HT1080 (cell line): ENCODE results near the gene PPP6C. TPM values are rescaled to one million over a fixed set of nuclear protein-coding genes. Genes with fewer than 3 reads are reported as not detected.
"Not testable (repeated sequence)": the region's sequence is repeated elsewhere in the genome, so short reads cannot be mapped to it uniquely, and the experiment has no call there.

Experiments
- DNase-seq: peaks from one replicate; pipeline ENCODE4 v3.0.0-alpha.2; 2015; ENCODE audit warnings: low read depth
- polyA plus RNA-seq, 2 experiments: library from polyadenylated mRNA; depleted of rRNA; stranded (reverse); fragments of >200 nt; gene quantifications; 2 replicates each; pipeline ENCODE4 v1.2.3, GENCODE V29; 2015
- total RNA-seq: library from RNA; depleted of rRNA; stranded (reverse); fragments of >200 nt; shearing (Covaris generic); gene quantifications from 2 replicates; pipeline ENCODE4 v1.2.3, GENCODE V29; 2014; rRNA removed

Gene PPP6C
- total RNA-seq: 27.0 and 32.2 TPM in 2 replicates
- 40.0 and 47.3 TPM in 2 replicates for polyA plus RNA-seq (2015; cell fraction: cytosol; rRNA removed)
- polyA plus RNA-seq (2015; cell fraction: nucleus; rRNA removed): 24.5 and 27.2 TPM in 2 replicates

DNA sequence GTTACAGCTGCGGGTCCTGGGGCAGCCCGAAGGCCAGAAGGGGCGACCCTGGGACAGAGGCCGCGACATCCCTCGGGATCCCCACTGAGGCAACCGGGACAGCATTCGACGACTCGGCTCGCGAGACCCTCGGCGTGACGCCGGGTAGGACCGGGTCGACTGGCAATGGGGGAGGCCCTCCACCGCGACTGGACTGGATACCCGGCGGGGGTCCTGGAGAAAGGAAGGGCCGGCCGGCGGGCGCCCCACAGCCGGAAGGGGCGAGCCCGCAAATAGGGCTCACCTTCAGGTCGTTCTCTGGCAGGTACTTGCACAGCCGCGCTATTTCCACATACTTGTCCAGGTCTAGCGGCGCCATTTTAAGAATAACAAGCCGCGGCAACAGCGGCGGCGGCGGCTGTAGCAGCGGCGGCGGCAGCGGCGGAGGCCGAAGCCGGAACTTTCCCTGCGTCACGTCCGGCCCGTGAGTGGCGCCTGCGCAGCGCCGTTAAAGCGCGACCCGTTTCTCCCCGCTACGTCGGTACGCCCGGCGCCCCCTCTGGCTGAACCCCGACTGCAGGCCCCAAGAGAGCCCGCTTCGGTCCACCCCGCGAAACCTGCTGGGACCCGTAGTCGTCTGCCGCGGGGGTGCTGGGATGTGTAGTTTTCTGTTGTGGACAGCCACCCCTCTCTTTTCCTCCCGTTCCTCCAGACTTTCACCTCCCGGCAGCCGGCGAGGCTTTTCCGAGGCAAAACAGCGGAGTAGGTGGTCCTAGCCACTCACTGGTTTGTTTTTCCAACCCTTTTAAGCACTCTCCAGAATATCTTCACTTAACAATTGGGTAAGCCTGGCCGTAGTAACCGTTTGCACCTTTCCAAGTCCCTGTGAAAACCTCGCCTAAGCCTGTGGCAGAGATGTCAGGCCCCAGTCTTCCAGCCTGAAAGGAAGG is at the start of gene PPP6C:
Gene PPP6C, minus strand, starts transcription at position 443 of the 929 bp plus-strand sequence. Its CDS starts 85 bp downstream, at position 358.
- peak; percentile 97 for DNase-seq

DNA sequence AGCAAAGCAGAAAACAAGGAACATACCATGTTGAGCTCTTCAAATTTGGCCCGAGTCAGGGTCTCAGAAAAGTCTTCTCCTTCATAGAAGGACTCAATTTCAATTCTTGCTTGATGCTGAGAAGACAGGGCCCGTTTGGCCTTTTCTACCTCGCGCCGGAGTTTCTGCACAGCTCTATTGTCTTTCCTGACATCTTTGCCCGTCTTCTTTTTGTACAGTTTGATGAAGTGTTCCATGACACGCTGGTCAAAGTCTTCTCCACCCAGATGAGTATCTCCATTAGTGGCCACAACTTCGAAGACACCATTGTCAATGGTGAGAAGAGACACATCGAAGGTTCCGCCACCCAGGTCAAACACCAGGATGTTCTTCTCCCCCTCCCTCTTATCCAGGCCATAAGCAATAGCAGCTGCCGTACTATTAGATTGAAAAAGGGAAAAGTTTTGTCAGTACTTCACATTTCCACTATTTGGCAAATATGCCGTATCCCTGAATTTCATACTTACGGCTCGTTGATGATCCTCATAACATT is 49.4 kb upstream of the PPP6C start:
- DNase-seq: no peak

DNA sequence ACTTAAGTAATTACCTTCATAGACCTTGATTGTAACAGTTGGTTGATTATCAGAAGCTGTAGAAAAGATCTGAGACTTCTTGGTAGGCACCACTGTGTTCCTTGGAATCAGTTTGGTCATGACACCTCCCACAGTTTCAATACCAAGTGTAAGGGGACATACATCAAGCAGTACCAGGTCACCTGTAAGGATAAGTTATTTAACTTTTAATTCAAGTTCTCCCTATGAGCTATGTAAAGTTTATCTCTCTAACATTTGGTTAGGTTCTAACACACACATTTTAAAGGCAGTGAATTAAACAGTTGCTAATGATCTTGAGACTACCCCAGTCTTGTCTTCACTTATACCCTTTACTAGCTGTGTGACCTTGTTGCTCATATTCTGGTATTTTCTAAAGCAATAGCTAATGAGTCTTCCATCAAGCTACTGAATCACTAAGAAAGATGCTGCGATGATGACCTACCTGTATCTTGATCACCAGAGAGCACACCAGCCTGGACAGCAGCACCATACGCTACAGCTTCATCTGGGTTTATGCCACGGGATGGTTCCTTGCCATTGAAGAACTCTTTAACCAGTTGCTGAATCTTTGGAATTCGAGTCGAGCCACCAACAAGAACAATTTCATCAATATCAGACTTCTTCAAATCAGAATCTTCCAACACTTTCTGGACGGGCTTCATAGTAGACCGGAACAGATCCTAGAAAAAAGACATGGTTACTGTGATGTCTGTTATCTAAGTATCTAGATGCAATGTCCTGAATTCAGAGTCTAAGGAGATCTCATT is 48.7 kb upstream of the PPP6C start:
- DNase-seq: no peak

DNA sequence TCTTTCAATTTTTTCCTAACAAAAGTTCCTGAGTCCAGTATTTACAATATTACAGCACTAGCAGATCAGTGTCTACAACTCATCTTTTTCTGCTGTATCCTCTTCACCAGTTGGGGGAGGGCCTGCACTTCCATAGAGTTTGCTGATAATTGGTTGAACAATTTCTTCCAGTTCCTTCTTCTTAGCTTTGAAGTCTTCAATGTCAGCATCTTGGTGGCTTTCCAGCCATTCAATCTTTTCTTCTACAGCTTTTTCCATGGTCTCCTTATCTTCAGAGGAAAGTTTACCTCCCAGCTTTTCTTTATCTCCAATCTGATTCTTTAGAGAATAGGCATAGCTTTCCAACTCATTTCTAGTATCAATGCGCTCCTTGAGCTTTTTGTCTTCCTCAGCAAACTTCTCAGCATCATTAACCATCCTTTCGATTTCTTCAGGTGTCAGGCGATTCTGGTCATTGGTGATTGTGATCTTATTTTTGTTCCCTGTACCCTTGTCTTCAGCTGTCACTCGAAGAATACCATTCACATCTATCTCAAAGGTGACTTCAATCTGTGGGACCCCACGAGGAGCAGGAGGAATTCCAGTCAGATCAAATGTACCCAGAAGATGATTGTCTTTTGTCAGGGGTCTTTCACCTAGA is 47.0 kb upstream of the PPP6C start:
- not testable (repeated sequence) for DNase-seq

DNA sequence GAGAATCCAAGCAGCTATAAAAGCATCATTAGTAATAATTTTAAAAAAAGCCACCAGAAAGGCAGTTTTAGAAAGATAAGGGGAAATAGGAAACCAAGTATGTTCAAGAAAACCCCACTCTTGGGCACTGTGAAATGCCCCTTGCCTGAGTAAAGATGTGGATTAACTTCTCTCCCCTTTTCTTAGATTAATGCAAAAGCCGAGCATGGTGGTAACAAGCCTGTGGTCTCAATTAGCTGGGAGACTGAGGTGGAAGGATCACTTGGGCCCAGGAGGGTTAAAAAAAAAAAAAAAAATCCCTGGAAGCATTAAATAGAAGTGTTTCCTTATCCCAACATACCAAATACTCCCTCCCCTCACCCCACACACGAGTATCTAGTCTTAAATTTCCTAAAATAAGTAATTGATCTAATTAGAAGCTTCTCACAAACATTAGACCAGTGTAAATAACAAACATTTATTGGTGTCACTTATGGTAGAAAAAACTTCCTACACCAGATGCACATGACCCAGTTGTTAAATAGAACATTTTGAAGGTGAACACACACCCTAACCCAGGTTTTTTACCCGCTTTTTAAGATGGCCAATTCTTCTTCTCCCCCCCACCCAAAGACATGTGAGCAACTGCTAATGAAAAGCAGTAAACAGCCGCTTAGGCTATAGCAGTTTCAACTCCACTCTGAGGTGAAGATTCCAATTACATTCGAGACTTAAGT is 46.4 kb upstream of the PPP6C start:
- no peak for DNase-seq

DNA sequence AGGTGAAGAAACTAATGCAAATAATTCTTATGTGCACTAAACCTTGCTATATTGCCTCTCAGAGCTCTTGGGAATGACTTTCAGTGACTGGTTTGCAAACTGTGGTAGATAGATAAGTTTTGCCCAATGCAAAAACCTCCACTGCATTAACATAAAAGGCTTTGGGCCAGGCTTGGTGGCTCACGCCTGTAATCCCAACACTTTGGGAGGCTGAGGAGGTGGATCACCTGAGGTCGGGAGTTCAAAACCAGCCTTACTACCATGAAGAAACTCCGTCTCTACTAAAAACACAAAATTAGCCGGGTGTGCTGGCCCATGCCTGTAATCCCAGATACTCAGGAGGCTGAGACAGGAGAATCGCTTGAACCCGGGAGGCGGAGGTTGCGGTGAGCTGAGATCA is 44.5 kb upstream of the PPP6C start:
- DNase-seq: not testable (repeated sequence)

DNA sequence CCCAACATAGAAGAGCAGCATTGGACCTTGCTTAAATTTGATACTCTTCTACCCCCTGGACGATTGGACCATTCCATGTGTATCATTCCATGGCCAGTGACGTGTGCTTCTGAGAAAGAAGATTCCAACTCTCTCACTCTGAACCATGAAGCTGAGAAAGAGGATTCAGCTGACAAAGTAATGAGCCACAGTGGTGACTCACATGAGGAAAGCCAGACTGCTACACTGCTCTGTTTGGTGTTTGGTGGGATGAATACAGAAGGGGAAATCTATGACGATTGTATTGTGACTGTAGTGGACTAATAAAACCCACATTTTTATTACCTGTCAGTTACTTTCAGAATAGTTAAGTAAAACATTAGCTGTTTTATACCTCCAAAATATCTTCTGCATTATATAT is 44.1 kb upstream of the PPP6C start:
- DNase-seq: peak; percentile 95

DNA sequence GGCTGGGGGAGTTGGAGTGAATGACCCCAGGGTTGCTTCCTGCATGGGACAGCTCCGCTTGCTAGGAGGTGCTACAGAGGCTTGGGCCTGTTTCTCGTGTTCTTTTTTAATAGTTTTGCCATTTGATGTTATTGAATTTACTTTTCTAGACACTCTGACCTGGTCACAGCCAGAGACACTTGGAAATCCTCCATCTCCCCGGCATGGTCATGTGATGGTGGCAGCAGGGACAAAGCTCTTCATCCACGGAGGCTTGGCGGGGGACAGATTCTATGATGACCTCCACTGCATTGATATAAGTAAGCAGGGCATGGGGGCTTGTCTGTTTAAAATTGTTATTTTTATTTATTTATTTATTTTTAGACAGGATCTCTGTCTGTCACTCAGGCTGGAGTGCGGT is 38.2 kb upstream of the PPP6C start:
- no peak for DNase-seq

DNA sequence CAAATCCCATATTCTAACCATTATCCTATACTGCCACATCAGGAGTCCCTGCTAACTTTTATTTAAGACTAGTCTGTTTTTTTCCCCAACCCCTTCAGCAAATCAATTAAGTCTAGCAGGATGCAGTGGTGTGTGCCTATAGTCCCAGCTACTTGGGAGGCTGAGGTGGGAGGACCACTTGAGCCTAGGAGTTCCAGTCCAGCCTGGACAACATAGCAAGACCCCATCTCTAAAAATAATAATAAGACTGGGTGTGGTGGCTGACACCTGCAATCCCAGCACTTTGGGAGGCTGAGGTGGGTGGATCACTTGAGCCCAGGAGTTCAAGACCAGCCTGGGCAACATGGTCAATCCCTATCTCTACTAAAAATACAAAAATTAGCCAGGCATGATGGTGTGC is 35.3 kb upstream of the PPP6C start:
- not testable (repeated sequence) for DNase-seq

DNA sequence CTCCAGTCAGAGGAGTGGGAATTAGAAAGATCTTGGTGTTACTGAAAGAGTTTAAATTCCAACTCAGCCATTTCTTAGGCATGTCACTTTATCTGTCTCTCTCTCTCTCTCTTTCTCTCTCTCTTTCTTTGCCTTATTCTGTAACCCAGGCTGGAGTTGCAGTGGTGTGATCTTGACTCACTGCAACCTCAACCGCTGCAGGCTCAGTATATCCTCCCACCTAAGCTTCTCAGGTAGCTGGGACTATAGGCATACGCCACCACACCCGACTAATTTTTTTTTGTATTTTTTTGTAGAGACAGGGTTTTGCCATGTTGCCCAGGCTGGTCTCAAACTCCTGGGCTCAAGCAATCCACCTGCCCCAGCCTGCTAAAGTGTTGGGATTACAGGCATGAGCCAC is 29.0 kb upstream of the PPP6C start:
- DNase-seq: no peak

DNA sequence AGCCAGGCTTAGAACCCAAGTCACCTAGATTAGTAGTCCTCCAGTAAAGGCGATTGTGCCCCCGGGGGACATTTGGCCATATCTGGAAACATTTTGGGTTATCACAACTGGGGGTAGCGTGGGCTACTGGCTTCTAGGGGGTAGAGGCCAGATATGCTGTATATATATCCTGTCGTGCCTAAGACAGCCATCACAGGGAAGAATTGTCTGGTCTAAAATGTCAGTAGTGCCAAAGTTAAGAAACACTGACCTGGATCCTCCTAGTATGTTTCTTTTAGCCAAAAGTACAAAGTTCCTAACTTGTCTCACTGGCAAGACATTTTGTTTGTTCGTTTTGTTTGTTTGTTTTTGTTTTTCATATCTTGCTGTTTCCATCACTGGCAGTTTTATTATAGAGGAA is 24.6 kb upstream of the PPP6C start:
- no peak for DNase-seq

DNA sequence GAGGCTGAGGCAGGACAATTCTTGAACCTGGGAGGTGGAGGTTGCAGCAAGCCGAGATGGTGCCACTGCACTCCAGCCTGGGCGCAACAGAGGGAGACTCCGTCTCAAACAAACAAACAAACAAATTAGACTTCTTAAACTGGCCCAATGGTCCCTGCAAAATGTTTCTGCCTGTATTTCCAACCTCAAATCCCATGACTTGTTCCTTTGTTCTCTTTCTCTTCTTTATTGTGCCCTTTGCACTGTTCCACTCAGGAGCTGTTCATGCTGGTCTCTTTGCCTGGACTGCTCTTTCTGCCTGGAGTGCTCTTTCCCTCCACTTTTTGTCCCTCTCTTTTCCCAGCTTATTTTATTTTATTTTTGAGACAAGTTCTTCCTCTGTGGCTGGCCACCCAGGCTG is 14.9 kb upstream of the PPP6C start:
- DNase-seq: no peak

DNA sequence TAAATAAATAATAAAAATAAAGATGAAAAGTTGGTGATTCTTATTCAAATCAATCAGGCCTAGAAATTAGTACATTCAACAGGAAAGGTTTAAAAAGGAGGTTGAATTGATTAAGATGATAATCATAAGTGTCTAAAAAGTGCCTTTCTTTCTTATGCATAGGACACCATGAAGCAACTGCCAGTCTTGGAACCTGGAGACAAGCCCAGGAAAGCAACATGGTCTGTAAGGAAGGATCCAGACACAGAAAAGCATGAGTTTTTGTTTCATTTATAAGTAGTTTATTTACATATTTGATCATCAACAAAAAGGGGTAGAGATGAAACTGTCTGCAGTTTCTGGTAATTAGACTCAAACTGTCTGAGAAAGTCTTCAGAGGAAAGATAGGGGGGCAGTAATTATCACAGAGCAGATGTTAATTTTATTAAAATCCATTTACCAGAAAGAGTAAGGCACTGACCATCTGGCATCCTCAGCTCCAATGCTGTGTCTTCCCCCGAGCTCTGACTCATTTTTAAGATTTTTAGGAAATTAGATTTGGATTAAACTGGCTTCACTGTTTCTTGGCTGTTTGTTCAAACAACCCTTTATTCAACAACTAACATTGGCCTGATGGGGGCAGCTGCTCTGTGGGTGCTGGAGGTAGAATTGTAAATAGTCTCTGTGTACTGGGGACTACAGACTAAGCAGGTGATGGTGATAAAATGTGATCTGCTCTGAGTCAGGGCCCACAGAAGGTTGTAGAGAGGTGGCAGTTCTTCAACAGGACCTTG is 13.4 kb upstream of the PPP6C start:
- peak; percentile 17 for DNase-seq

DNA sequence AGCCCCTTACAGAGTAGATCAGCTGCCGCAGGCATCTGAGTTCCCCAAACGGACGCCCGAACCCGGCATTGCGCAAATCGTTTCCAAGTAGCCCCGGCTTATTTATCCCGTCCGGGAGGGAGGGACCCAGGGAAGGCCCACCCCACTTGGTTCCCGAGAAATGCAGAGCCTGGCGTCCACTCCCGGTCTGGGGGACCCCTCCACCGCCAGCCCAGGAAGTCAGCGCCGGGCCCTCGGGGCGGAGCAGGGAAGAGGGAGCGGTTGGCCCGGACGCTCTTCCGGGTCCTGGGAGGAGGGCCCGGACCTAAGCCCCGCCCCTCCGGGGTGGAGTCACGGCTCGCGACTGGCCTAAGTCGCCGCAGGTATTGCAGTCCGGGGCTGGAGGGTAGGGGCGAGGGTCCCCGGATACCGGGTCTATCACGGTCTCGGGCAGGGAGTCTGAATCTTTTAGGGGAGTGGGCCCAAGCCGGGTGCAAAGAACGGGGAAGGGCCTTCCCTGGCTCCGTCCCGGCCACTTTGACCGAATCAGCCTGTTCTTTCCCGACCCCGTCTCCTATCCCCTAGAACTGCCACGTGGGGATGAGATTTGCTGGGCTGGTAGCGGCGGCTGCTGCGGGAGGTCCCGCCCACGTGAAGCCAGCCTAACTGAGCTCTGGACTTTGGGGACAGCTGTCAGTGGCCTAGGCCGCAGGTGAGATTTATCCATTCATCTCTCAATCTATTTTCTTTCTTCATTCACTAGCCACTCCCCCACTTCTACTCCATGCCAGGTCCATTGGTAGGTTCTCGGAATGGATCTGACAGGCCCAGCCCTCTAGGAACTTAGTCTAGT is 10.8 kb upstream of the PPP6C start, which contains the start of gene RABEPK:
Gene RABEPK, plus strand, starts transcription at position 327 of the 832 bp plus-strand sequence. CDS start 2,472 bp downstream, outside the sequence.
- DNase-seq: peak; percentile 95

DNA sequence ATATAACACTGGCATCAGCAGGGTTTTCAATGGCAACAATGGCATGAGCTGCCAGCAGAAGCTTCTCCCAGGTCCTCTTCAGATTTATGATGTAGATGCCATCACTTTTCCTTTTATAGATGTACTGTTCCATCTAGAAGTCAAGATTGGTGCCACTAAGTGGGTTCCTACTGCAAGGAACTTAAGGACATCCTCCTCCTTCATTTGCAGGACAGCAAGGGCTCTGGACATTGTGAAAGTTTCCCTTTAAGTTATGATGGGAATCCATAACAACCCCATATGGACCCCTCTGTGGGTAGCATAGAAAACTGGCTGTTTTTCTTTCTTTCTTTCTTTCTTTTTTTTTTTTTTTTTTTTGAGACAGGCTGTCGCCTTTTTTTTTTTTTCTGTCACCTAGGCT is 6.0 kb upstream of the PPP6C start:
- DNase-seq: not testable (repeated sequence)

DNA sequence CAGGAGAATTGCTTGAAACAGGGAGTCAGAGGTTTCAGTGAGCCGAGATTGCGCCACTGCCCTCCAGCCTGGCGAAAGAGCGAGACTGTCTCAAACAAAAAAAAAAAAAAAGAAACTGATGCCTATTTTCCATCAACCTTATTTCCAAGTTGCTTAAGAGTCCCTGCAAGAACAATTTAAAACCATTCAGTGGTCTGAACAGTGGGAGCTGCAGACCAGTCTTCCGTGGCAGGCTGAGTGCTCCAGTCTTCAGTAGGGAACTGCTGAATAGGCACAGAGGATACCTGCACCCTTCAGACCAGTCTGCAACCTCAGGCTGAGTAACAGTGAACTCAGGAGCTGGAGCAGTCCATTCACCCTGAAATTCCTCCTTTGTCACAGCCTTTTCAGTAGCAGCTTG is 4.9 kb upstream of the PPP6C start:
- DNase-seq: not testable (repeated sequence)

DNA sequence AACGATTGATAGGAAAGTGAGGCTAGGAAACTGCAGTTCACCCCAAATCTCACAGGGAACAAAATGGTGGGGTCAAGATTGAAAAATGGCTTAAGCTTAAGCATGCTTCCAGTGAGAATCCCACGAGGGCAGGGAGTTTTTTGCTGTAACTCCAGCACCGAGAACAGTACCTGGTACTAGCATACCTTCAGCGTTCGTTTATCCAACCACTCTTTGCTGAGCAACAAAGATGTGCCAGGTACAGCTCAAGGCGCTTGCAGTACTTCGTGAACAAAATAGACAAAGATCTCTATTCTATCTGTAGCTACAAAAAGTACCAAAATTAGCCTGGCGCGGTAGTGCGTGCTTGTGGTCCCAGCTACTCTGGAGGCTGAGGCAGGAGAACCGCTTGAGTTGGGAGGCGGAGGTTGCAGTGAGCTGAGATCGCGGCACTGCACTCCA is 778 bp upstream of the PPP6C start:
- DNase-seq: no peak

DNA sequence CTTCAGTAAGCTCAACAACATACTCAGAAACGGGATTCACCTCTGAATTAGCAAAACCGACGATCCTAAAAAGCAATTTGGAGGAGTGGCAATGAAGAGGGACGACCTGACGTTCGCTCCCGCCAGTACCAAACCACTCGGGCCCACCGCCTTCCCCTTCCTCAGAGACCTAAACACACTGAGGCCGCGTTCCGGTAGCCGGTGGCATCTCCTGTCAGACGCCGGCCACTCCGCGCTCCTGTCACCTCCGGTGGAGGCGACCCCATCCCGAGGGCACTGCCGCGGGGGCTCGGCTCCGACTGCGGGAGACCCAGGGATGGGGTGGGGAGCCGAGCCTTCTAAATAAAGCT is 617 bp downstream of the PPP6C start:
- no peak for DNase-seq

DNA sequence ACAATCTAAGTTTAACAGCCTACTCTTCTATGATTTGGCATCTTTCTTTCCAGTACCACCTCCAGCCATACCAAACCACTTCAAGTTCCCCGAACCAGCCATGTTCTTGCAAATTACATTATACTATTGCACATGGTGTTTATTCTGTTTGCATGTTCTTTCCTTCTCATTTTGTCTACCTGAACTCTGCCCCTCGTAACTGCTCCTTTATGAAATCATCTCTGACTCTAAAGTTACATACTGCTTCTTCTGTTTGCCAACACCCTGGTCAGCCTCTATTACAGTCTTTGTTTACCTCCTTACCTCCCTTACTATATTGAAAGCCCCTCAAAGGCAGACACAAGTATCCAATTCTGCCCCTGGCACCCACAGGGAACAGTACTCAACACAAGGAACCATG is 6.0 kb downstream of the PPP6C start:
- no peak for DNase-seq
